Vagina (tissue), 2 donors: ENCODE measurements around the gene STK11. TPM values are rescaled to one million over a fixed set of nuclear protein-coding genes. Genes with fewer than 3 reads are reported as not detected.
A peak's percentile ranks its signal among the peaks of the same experiment; 100 is the strongest.

Experiments
- DNase-seq, 2 donors: peaks; one replicate each; pipeline ENCODE4 v3.0.0-alpha.2; 2017; ENCODE audit errors: extremely low spot score in 2 of 2
- H3K27ac ChIP-seq: fragments of 200-600 bp; sonication (generic); one replicate; pipeline ENCODE4 v1.5.1; 2019
- H3K27me3 ChIP-seq: fragments of 200-600 bp; sonication (generic); one replicate; pipeline ENCODE4 v1.5.1; 2019
- H3K36me3 ChIP-seq, 2 donors: fragments of 200-600 bp; sonication (generic); one replicate each; pipeline ENCODE4 v1.5.1; 2017 to 2019
- H3K4me1 ChIP-seq: fragments of 200-600 bp; sonication (generic); one replicate; pipeline ENCODE4 v1.5.1; 2019
- H3K4me3 ChIP-seq, 2 donors: fragments of 200-600 bp; sonication (generic); 1 replicate in 1 of 2; 2 replicates in 1 of 2; pipeline ENCODE4 v1.5.1; 2016 to 2019
- H3K9me3 ChIP-seq: fragments of 200-600 bp; sonication (generic); one replicate; pipeline ENCODE4 v1.5.1; 2019
- CTCF ChIP-seq, 3 experiments: fragments of 450-650 bp in 2 of 3; fragments of 200-600 bp in 1 of 3; sonication (generic) in 1 of 3; IDR thresholded peaks; one replicate each; pipeline ENCODE4 v1.5.1; 2017 to 2019; ENCODE audit warnings: antibody characterized with exemption in 3 of 3, mild to moderate bottlenecking in 2 of 3, moderate library complexity in 2 of 3
- POLR2A ChIP-seq, 2 donors: fragments of 450-650 bp; IDR thresholded peaks; one replicate each; pipeline ENCODE4 v1.6.1; 2017; ENCODE audit warnings: antibody characterized with exemption in 2 of 2, mild to moderate bottlenecking in 2 of 2, moderate library complexity in 2 of 2
- POLR2AphosphoS5 ChIP-seq, 2 donors: sonication (generic); formaldehyde crosslinking; IDR thresholded peaks; one replicate each; pipeline ENCODE4 v1.9.0; 2017; ENCODE audit warnings: antibody characterized with exemption in 2 of 2, mild to moderate bottlenecking in 2 of 2, low read depth in 1 of 2; ENCODE audit not compliant: insufficient read depth in 1 of 2
- intact Hi-C: fragments of 100-400 bp; cut with DNase I; formaldehyde crosslinking; loops from one replicate; pipeline ENCODE4 v1.15.1; 2023
- total RNA-seq: library from RNA; depleted of rRNA; stranded (reverse); fragments of >200 nt; gene quantifications from one replicate; pipeline ENCODE4 v1.2.3, GENCODE V29; 2016

STK11 gene
- total RNA-seq, 1 donor from 2014 or later, result 54.5 TPM

GRCh38 chr19:1259206-1259875 is 53.8 kb downstream of the STK11 start:
- no peak for DNase-seq

GRCh38 chr19:1259876-1260748 is 54.5 kb downstream of the STK11 start:
- DNase-seq, result no peak
- peak overlapping the region; percentile 33 to 72 for H3K4me3 ChIP-seq
- intact Hi-C loops, result no loop called here
- TF ChIP-seq POLR2A (IDR thresholded peaks at IDR 0.05) (no peak), CTCF (IDR thresholded peaks at IDR 0.05) (no peak), POLR2AphosphoS5 (IDR thresholded peaks at IDR 0.05; ENCODE audit: insufficient read depth in 1 of 2, low read depth in 1 of 2) (no peak)
- peaks cover 84% of the 10 kb centered on the region for H3K4me1 ChIP-seq
- peak overlapping the region; percentile 97 for H3K27ac ChIP-seq
- H3K36me3 ChIP-seq, result peaks cover 0 to 33% of the 10 kb centered on the region in 2 donors
- H3K9me3 ChIP-seq, result no peaks in the 10 kb centered on the region
- H3K27me3 ChIP-seq, result no peaks in the 10 kb centered on the region

More at GRCh38 chr19:1259206-1259875, 53.8 kb downstream of the STK11 start:
- Histone ChIP-seq H3K9me3 (no peaks in the 10 kb centered on the region), H3K36me3 (peaks cover 0 to 40% of the 10 kb centered on the region in 2 donors), H3K4me1 (peaks cover 87% of the 10 kb centered on the region), H3K4me3 (peak overlapping the region; percentile 17 to 24), H3K27ac (peak overlapping the region; percentile 97), H3K27me3 (no peaks in the 10 kb centered on the region)
- intact Hi-C loops, result no loop called here
- TF ChIP-seq CTCF (IDR thresholded peaks at IDR 0.05) (no peak), POLR2AphosphoS5 (IDR thresholded peaks at IDR 0.05; ENCODE audit: insufficient read depth in 1 of 2, low read depth in 1 of 2) (peak; percentile 53 to 89)

- DNase-seq, result no peak
- Histone ChIP-seq H3K9me3 (no peaks in the 10 kb centered on the region), H3K4me3 (peak overlapping the region; percentile 72 to 79), H3K4me1 (peaks cover 84% of the 10 kb centered on the region), H3K27me3 (no peaks in the 10 kb centered on the region), H3K27ac (peak overlapping the region; percentile 97), H3K36me3 (peaks cover 0 to 24% of the 10 kb centered on the region in 2 donors)
- intact Hi-C loops, result loop anchor here (1.0 kb wide), 1 partner anchor 9 kb away; no protein-coding TSS in a partner anchor
- no peak for TF ChIP-seq CTCF (IDR thresholded peaks at IDR 0.05)
- peak; percentile 26 to 77 for TF ChIP-seq POLR2AphosphoS5 (IDR thresholded peaks at IDR 0.05; ENCODE audit: insufficient read depth in 1 of 2, low read depth in 1 of 2)
- TF ChIP-seq POLR2A (IDR thresholded peaks at IDR 0.05), result peak in 1 of 2 donors; percentile 75
Measured at GRCh38 chr19:1260749-1261537, 55.4 kb downstream of the STK11 start.

GRCh38 chr19:1261538-1261797 is 55.9 kb downstream of the STK11 start:
- H3K27me3 ChIP-seq, result no peaks in the 10 kb centered on the region
- H3K4me3 ChIP-seq, result peak overlapping the region; percentile 72 to 79
- peaks cover 86% of the 10 kb centered on the region for H3K4me1 ChIP-seq
- intact Hi-C loops, result loop anchor here (1.0 kb wide), 1 partner anchor 9 kb away; no protein-coding TSS in a partner anchor
- DNase-seq, result no peak
- H3K36me3 ChIP-seq, result peaks cover 0 to 19% of the 10 kb centered on the region in 2 donors
- TF ChIP-seq POLR2A (IDR thresholded peaks at IDR 0.05) (no peak), CTCF (IDR thresholded peaks at IDR 0.05) (no peak), POLR2AphosphoS5 (IDR thresholded peaks at IDR 0.05; ENCODE audit: insufficient read depth in 1 of 2, low read depth in 1 of 2) (no peak)
- no peaks in the 10 kb centered on the region for H3K9me3 ChIP-seq
- H3K27ac ChIP-seq, result peak overlapping the region; percentile 97
